C4-2B (cell line): ENCODE results near the gene SORCS2.

Experiments used
- H3K27ac ChIP-seq: fragments of 450-650 bp; 2 replicates; pipeline ENCODE4 v1.5.1; 2017
- ZFX ChIP-seq: fragments of 450-650 bp; IDR thresholded peaks from 2 replicates; pipeline ENCODE4 v1.6.1; 2017
- TF ChIP-seq, protein P1 (sequence below): fragments of 450-650 bp; conservative IDR thresholded peaks from 2 replicates; pipeline ENCODE4 v1.5.1; 2017; ENCODE audit warnings: mild to moderate bottlenecking

SORCS2 gene

DNA sequence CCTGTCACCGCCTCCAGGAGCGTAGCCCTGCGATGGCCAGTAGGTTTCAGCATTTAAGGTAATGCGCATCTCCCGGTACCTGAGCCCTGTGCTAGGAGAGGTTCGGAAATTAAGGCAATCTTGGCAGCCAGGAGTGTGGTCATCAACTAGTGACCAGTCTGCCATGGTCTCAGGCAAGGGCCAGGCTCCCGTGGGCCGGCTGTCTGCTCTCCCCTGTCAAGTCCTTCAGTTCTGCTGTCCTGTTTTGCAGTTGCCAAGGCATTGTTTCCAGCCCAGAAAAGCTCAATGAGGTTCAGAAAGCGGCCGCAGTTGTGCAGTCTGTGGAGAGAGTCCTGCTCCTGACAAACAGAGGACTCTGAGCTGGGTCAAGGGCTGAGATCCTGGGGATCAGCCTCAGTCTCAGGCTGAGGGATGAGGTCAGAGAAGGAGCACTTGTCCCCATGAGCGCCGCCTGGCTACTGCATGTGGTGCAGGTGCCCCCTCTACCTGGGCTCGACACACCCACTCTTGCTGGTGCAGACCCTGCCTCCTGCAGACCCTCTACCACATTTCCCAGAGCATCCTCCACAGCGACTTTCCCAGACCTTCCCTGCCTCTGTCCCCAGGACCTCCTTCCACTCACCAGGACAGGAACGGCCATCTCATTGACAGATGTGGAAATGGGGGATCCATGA lies 295.8 kb downstream of the SORCS2 start:
- H3K27ac ChIP-seq, result no peak overlapping the region
- TF ChIP-seq, protein P1, sequence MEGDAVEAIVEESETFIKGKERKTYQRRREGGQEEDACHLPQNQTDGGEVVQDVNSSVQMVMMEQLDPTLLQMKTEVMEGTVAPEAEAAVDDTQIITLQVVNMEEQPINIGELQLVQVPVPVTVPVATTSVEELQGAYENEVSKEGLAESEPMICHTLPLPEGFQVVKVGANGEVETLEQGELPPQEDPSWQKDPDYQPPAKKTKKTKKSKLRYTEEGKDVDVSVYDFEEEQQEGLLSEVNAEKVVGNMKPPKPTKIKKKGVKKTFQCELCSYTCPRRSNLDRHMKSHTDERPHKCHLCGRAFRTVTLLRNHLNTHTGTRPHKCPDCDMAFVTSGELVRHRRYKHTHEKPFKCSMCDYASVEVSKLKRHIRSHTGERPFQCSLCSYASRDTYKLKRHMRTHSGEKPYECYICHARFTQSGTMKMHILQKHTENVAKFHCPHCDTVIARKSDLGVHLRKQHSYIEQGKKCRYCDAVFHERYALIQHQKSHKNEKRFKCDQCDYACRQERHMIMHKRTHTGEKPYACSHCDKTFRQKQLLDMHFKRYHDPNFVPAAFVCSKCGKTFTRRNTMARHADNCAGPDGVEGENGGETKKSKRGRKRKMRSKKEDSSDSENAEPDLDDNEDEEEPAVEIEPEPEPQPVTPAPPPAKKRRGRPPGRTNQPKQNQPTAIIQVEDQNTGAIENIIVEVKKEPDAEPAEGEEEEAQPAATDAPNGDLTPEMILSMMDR, result no peak
- TF ChIP-seq ZFX, result no peak

DNA sequence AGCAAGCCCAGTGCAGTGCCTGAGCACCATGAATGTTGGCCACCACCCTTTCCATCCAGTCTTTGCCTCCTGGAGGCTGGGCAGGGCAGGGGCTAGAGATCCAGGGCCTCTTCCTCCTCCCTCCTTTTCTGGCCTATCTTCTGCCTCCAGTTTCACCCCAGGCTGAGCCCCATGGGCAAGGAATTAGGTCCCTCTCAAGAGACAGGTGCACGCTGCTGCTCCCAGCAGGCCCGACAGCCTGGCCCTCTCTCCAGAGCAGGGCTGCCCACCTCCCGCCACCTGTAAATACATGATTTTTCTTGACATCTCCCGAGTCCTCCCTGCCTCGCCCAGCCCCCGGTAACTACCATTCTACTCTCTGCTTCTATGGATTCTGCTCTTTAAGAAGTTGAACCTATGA lies 299.6 kb downstream of the SORCS2 start:
- H3K27ac ChIP-seq, result no peak overlapping the region
- TF ChIP-seq, protein P1, result no peak
- no peak for TF ChIP-seq ZFX

DNA sequence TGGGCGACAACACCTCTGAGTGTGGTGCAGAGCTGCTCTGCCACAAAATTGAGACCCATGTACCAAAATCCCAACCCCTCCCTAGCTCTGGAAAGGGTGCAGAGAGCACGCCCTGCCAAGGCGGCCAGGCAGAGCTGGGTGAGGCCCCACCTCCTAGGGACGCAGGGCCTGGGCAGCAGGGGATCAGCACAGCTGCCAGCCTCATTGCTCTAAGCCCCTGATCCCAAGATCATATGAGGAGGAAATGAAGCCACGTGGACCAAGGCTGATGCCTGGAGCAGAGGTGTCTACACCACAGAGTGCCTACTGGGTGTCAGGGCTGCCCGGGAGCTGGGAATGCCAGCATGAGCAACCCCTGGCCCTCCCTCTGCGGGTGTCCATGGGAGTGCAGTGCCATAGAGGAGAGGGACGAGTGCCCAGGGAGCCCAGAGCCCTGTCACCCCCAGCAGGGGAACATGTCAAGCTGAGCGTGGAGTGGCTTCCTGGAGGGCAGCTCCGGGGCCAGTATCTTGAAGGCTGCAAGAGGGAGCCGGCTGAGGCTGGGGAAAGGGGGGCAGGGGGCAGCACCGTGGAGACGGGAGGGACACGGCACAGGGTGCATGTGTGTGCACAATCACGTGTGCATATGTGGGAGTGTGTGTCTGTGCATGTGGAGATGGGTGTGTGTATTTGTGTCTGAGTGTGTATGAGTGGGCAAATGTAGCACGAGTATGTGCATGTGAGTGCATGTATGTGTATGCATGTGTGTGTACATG lies 306.3 kb downstream of the SORCS2 start:
- no peak overlapping the region for H3K27ac ChIP-seq
- TF ChIP-seq, protein P1, result no peak
- no peak for TF ChIP-seq ZFX

DNA sequence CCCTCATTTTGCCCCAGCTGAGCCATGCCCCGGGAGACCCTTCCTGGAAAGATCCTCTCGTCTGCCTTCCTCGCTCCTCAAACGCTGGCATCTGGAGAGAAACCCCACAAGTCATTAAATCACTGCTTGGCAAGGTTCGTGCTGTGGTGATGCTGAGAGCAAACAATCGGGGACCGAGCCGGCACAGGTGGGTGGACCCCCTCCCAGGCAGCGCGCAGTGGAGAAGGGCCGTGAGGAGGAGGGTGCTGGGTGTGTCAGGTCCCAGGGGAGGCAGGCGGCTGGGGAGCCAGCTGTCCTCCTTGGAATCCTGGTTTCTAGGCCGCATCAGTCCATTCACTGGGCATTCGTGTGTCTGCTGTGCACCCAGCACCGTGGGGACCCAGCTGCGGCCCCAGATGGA lies 307.3 kb downstream of the SORCS2 start:
- H3K27ac ChIP-seq, result no peak overlapping the region
- TF ChIP-seq, protein P1, result no peak
- no peak for TF ChIP-seq ZFX

DNA sequence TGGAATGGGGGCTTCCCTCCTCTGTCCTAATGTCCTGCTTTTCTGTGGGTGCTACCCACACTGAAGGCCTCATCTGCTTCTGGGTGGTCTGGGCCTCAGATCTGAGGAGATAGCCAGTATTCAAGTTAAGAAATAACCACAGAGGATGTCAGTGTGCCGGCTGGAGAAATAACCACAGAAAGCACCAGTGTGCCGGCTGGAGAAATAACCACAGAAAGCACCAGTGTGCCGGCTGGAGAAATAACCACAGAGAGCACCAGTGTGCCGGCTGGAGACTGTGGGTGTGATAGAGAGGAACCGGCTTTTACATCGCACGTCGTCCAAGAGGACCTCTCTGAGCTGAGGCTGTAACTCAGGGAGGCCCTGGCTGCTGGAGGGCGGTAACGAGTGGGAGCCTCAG lies 308.1 kb downstream of the SORCS2 start:
- no peak for TF ChIP-seq ZFX
- TF ChIP-seq, protein P1, result no peak
- H3K27ac ChIP-seq, result no peak overlapping the region

DNA sequence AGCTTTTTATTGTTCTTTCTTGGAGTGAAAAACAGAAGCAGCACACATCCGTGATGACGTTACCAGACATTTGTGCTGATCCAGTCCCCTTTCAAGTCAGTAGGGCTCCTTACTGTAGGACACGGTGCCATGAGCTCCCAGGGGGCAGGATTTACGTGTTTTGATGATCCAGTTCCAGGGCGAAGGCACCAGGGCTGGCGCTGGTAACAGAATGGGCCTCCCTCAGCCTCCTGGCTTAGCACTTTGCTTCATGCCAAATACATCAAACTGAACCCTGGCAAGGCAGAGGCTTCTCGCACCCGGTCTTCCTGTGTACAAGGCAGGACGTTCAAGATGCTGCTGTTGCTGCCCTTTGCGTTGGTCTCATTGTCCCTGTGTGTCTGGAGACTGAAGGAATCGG lies 309.0 kb downstream of the SORCS2 start:
- H3K27ac ChIP-seq, result no peak overlapping the region
- TF ChIP-seq ZFX, result no peak
- TF ChIP-seq, protein P1, result no peak

DNA sequence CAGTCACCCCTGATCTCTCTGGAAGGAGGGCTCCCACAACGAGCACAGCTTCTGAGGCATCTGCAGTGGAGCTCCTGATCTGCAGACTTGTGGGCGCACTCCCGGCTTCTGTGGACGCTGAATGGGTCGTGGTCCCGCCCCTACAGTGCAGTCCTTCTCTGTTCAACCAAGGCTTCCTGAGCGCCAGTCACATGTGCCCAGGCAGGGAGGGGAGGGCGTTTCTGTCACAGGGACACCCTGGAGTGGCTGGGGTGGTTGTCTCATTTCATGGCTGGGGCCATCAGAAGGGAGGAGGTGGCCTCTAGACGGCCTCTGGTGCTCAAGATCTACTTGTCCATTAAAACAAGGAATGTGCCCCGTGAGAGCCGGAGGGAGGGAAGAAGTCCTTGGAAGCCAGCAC lies 309.5 kb downstream of the SORCS2 start:
- no peak overlapping the region for H3K27ac ChIP-seq
- TF ChIP-seq, protein P1, result no peak
- no peak for TF ChIP-seq ZFX
